Astrocyte of the cerebellum (primary cell): ENCODE results near the gene DOCK10.
A peak's percentile ranks its signal among the peaks of the same experiment; 100 is the strongest.

Experiments used
- DNase-seq: peaks from one replicate; pipeline ENCODE4 v3.0.0-alpha.2; 2011; ENCODE audit warnings: low read depth
- H3K4me3 ChIP-seq: 2 replicates; pipeline ENCODE4 v1.5.1; 2011; ENCODE audit warnings: mild to moderate bottlenecking, low read depth, low read length, moderate library complexity
- CTCF ChIP-seq: IDR thresholded peaks from 2 replicates; pipeline ENCODE4 v1.5.1; 2012; ENCODE audit warnings: low read length, low read depth, moderate library complexity, mild to moderate bottlenecking; ENCODE audit errors: missing control alignments
- in situ Hi-C: cut with HindIII; loops from 2 replicates; pipeline ENCODE4 v1.10.0; 2017; ENCODE audit warnings: low sequenced_read_pairs

The DOCK10 gene

GRCh38 chr2:224941960-224942359 is 100.3 kb downstream of the DOCK10 start:
- DNase-seq, result no peak
- no peak for TF ChIP-seq CTCF
- in situ Hi-C loops, result loop anchor here (5.0 kb wide), 1 partner anchor 50 kb away; no protein-coding TSS in a partner anchor
- no peak overlapping the region for H3K4me3 ChIP-seq

GRCh38 chr2:224940618-224941017 is 101.7 kb downstream of the DOCK10 start:
- no peak overlapping the region for H3K4me3 ChIP-seq
- in situ Hi-C loops, result loop anchor here (5.0 kb wide), 1 partner anchor 52 kb away; no protein-coding TSS in a partner anchor
- no peak for DNase-seq
- TF ChIP-seq CTCF, result no peak

- in situ Hi-C loops, result no loop called here
- no peak for DNase-seq
- H3K4me3 ChIP-seq, result no peak overlapping the region
- no peak for TF ChIP-seq CTCF
These were observed 103.6 kb downstream of the DOCK10 start for GRCh38 chr2:224938651-224939182.

- no peak for TF ChIP-seq CTCF
- no peak for DNase-seq
- no peak overlapping the region for H3K4me3 ChIP-seq
- in situ Hi-C loops, result no loop called here
These were observed 104.4 kb downstream of the DOCK10 start for GRCh38 chr2:224937887-224938286.

- H3K4me3 ChIP-seq, result no peak overlapping the region
- in situ Hi-C loops, result no loop called here
- no peak for TF ChIP-seq CTCF
- peak; percentile 24 for DNase-seq
These were observed 107.6 kb downstream of the DOCK10 start for GRCh38 chr2:224934526-224935188.

GRCh38 chr2:224933431-224933830 is 108.8 kb downstream of the DOCK10 start:
- no peak for DNase-seq
- in situ Hi-C loops, result no loop called here
- TF ChIP-seq CTCF, result no peak

More at GRCh38 chr2:224933431-224933830, 108.8 kb downstream of the DOCK10 start:
- H3K4me3 ChIP-seq, result no peak overlapping the region
